Kidney (tissue), 14 donors: Measurements from ENCODE around the gene TTC7B. TPM values are rescaled to one million over a fixed set of nuclear protein-coding genes. Genes with fewer than 3 reads are reported as not detected.

Experiments used
- DNase-seq, 5 donors: peaks; one replicate each; pipeline ENCODE4 v3.0.0-alpha.2; 2013 to 2020
- FAIRE-seq: peaks from 2 replicates; lab custom pipeline; 2012; peaks lifted over from hg19 to GRCh38; lab: Jason Lieb, UNC
- H3K27ac ChIP-seq, 2 donors: one replicate each; pipeline ENCODE4 v1.7.0; 2013; ENCODE audit warnings: low read depth in 2 of 2, low read length in 2 of 2, inconsistent platforms in 1 of 2
- H3K27me3 ChIP-seq: one replicate; pipeline ENCODE4 v1.7.1; 2013; ENCODE audit warnings: low read length, inconsistent platforms; ENCODE audit not compliant: control insufficient read depth, insufficient read depth
- H3K36me3 ChIP-seq, 3 donors: one replicate each; pipeline versions ENCODE4 v1.7.0 to v1.7.1; 2013; ENCODE audit warnings: low read length in 3 of 3, control low read depth in 1 of 3, inconsistent platforms in 1 of 3; ENCODE audit not compliant: insufficient read depth in 3 of 3, control insufficient read depth in 2 of 3
- H3K4me1 ChIP-seq, 3 donors: one replicate each; pipeline versions ENCODE4 v1.7.0 to v1.7.1; 2013; ENCODE audit warnings: low read length in 3 of 3, inconsistent platforms in 1 of 3, low read depth in 1 of 3; ENCODE audit not compliant: control insufficient read depth in 2 of 3, insufficient read depth in 2 of 3
- H3K4me3 ChIP-seq, 3 donors: one replicate each; pipeline versions ENCODE4 v1.7.0 to v1.8.1; 2013; ENCODE audit warnings: low read length in 3 of 3, control low read depth in 1 of 3, inconsistent platforms in 1 of 3
- H3K9ac ChIP-seq, 3 donors: one replicate each; pipeline versions ENCODE4 v1.7.0 to v1.7.1; 2013; ENCODE audit warnings: low read length in 3 of 3, control low read depth in 1 of 3, inconsistent platforms in 1 of 3
- H3K9me3 ChIP-seq, 3 donors: one replicate each; pipeline versions ENCODE4 v1.7.0 to v1.7.1; 2013; ENCODE audit warnings: low read length in 3 of 3, control low read depth in 1 of 3, inconsistent platforms in 1 of 3; ENCODE audit not compliant: control insufficient read depth in 2 of 3, insufficient read depth in 1 of 3
- intact Hi-C: fragments of 100-400 bp; cut with DNase I; formaldehyde crosslinking; loops from one replicate; pipeline ENCODE4 v1.11.1; 2022
- polyA plus RNA-seq: library from polyadenylated mRNA; stranded (reverse); fragments of 350-450 nt; fragmentation: Illumina TruSeq; extraction: RNeasy Lipid Tissue Mini Kit (QIAGEN cat#74804); gene quantifications from one replicate; pipeline ENCODE4 v1.2.3, GENCODE V29; 2014; ENCODE audit warnings: low read depth, low replicate concordance; ENCODE audit not compliant: insufficient read depth
- total RNA-seq: library from RNA; stranded (reverse); fragmentation: NEBNext Ultra II Directional; extraction: Animal tissue kit (Norgen Biotek cat#: 25700); gene quantifications from one replicate; pipeline ENCODE4 v1.2.1, GENCODE V29; 2021
- TF ChIP-seq, protein P1 (sequence below): IDR thresholded peaks from 3 replicates; pipeline ENCODE4 v1.5.1; 2012; ENCODE audit warnings: mild to moderate bottlenecking, moderate library complexity, borderline replicate concordance; ENCODE audit not compliant: insufficient read depth; ENCODE audit errors: extremely low read depth
- donor health status: control.
- donor health status: control.
- donor health status: control.
- donor health status: control.
- donor health status: control.
- donor health status: DM: yes; HTN: yes; CAD: no.
- donor health status: Normal renal cell carcinoma (clear cell type).

The TTC7B gene
- total and polyA plus RNA-seq, 2 donors from 2014 or later: 23.4 to 48.3 TPM

DNA sequence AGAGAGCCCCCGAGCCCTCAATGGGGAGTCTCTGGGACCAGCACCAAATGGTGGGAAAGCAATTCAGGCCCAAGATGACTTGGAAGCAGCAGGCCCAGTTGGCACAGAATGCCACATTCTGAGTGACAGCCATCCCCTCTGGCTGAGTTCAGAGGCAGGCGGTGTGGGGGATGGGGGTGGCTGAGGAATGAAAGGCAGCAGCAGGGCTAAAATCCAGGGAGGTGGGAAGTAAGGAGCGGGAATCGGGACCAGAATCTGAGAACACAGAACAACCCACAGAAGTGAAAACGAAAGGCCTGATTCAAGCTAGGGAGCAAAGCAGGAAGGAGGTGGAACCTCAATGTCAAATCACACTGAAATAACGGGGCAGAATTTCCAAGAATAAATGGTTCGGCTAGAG lies 248.2 kb downstream of the TTC7B start:
- Histone ChIP-seq H3K9ac (no peak overlapping the region), H3K27ac (no peak overlapping the region)
- no peak for FAIRE-seq

DNA sequence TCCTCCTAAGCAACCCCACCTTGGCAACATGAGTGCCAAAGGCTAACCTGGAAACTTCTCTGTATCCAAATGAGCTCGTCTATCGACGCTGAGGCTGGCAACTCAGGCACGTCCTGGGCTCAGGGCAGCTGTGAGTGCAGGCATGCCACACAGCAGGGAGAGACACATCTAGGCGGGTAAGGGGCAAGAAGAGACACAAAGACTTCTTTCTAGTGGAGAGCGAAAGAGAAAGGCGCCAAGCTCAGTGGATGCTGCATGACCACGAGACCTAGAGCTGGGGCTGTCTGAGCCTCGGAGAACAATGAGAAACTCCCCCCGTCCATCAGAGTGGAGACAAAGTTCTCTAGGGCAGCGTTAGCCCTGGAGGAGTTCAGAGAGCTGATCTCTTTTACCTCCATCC lies 249.0 kb downstream of the TTC7B start:
- no peak overlapping the region for H3K27ac ChIP-seq
- intact Hi-C loops: no loop called here

More for the DNA sequence above, 248.2 kb downstream of the TTC7B start:
- TF ChIP-seq, protein P1, sequence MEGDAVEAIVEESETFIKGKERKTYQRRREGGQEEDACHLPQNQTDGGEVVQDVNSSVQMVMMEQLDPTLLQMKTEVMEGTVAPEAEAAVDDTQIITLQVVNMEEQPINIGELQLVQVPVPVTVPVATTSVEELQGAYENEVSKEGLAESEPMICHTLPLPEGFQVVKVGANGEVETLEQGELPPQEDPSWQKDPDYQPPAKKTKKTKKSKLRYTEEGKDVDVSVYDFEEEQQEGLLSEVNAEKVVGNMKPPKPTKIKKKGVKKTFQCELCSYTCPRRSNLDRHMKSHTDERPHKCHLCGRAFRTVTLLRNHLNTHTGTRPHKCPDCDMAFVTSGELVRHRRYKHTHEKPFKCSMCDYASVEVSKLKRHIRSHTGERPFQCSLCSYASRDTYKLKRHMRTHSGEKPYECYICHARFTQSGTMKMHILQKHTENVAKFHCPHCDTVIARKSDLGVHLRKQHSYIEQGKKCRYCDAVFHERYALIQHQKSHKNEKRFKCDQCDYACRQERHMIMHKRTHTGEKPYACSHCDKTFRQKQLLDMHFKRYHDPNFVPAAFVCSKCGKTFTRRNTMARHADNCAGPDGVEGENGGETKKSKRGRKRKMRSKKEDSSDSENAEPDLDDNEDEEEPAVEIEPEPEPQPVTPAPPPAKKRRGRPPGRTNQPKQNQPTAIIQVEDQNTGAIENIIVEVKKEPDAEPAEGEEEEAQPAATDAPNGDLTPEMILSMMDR: no peak
- Histone ChIP-seq H3K9me3 (no peaks in the 10 kb centered on the region), H3K4me3 (no peak overlapping the region), H3K4me1 (no peaks in the 10 kb centered on the region), H3K27me3 (no peaks in the 10 kb centered on the region), H3K36me3 (peaks cover 0 to 4% (median 4%) of the 10 kb centered on the region in 3 donors)
- DNase-seq: no peak
- intact Hi-C loops: no loop called here

DNA sequence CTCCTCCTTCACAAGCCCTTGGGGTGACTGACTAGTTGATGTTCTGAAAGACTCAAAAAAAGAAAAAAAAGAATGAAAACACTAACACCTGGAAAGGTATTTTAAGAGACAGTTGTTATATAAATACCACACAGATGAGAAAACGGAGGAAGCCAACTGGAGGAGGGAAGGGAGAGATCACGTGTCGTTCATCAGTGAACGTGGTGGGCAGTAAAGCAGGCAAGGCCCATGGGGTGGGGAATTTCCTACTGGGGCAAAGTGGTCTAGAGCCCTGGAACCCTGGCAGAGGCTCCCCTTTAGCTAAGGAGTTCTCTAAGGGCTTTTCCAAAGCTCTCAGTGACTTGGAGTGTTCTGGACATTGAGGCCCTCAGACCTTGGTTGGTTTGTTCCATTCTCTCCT lies 249.7 kb downstream of the TTC7B start:
- Histone ChIP-seq H3K9ac (no peak overlapping the region), H3K9me3 (no peaks in the 10 kb centered on the region), H3K27ac (no peak overlapping the region), H3K36me3 (peaks cover 0 to 2% (median 0%) of the 10 kb centered on the region in 3 donors), H3K4me1 (no peaks in the 10 kb centered on the region), H3K4me3 (no peak overlapping the region), H3K27me3 (no peaks in the 10 kb centered on the region)
- TF ChIP-seq, protein P1: no peak
- DNase-seq: no peak
- intact Hi-C loops: no loop called here
- no peak for FAIRE-seq

More for the DNA sequence above, 249.0 kb downstream of the TTC7B start:
- DNase-seq (no peak), FAIRE-seq (no peak)
- Histone ChIP-seq H3K9me3 (no peaks in the 10 kb centered on the region), H3K27me3 (no peaks in the 10 kb centered on the region), H3K4me3 (no peak overlapping the region), H3K4me1 (no peaks in the 10 kb centered on the region), H3K9ac (no peak overlapping the region), H3K36me3 (peaks cover 0 to 4% (median 4%) of the 10 kb centered on the region in 3 donors)
- TF ChIP-seq, protein P1: no peak

DNA sequence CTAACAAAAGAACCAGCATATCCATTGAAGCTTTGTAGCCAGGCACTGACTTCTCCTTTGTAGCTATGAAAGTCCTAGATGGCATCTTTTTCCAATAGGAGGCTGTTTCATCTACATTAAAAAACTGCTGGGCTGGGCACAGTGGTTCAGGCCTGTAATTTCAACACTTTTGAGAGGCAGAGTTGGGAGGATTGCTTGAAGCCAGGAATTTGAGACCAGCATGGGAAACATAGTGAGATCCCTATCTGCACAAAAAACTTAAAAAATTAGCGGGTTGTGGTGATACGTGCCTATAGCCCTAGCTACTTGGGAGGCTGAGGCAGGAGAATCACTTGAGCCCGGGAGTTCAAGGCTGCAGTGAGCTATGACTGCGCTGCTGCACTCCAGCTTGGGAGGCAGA lies 251.7 kb downstream of the TTC7B start:
- DNase-seq (no peak), FAIRE-seq (no peak)
- intact Hi-C loops: no loop called here
- Histone ChIP-seq H3K9me3 (no peaks in the 10 kb centered on the region), H3K36me3 (no peaks in the 10 kb centered on the region), H3K9ac (no peak overlapping the region), H3K4me1 (no peaks in the 10 kb centered on the region), H3K27ac (no peak overlapping the region), H3K4me3 (no peak overlapping the region), H3K27me3 (no peaks in the 10 kb centered on the region)
- TF ChIP-seq, protein P1: no peak
